H1 (cell line): ENCODE data around the gene PSORS1C1. TPM values are rescaled to one million over a fixed set of nuclear protein-coding genes. Genes with fewer than 3 reads are reported as not detected.

ENCODE experiments used
- CHD2 ChIP-seq: IDR thresholded peaks from 2 replicates; pipeline ENCODE4 v1.6.1; 2012; ENCODE audit warnings: low read length, improper control_type of control experiment
- CREB1 ChIP-seq: IDR thresholded peaks from 2 replicates; pipeline ENCODE4 v1.6.1; 2012; ENCODE audit warnings: inconsistent platforms
- EZH2 ChIP-seq: fragments of 200-600 bp; sonication (generic); IDR thresholded peaks from 2 replicates; pipeline ENCODE4 v1.7.1; 2012; ENCODE audit warnings: low read depth, mild to moderate bottlenecking, moderate library complexity, low read length, inconsistent platforms; ENCODE audit not compliant: severe bottlenecking
- JUN ChIP-seq: IDR thresholded peaks from 2 replicates; pipeline ENCODE4 v1.6.1; 2011; ENCODE audit warnings: low read depth, mild to moderate bottlenecking, improper control_type of control experiment, low read length
- NANOG ChIP-seq: IDR thresholded peaks from 2 replicates; pipeline ENCODE4 v1.6.1; 2011; ENCODE audit warnings: low read length, low read depth, mild to moderate bottlenecking, inconsistent platforms; ENCODE audit not compliant: insufficient read depth, poor library complexity, severe bottlenecking
- POLR2A ChIP-seq, 2 experiments: IDR thresholded peaks; 1 replicate in 1 of 2; 2 replicates in 1 of 2; pipeline ENCODE4 v1.6.1; 2011; ENCODE audit warnings: low read depth in 2 of 2, low read length in 2 of 2, mild to moderate bottlenecking in 2 of 2; ENCODE audit errors: control extremely low read depth in 1 of 2
- POLR2AphosphoS5 ChIP-seq: IDR thresholded peaks from 2 replicates; pipeline ENCODE4 v1.6.1; 2011; ENCODE audit warnings: low read depth, low read length
- RAD21 ChIP-seq, 2 experiments: IDR thresholded peaks in 1 of 2; conservative IDR thresholded peaks in 1 of 2; 2 replicates each; pipeline ENCODE4 v1.6.1; 2011; ENCODE audit warnings: low read depth in 2 of 2, low read length in 2 of 2, improper control_type of control experiment in 1 of 2, inconsistent platforms in 1 of 2, mild to moderate bottlenecking in 1 of 2, moderate library complexity in 1 of 2
- RXRA ChIP-seq: IDR thresholded peaks from 2 replicates; pipeline ENCODE4 v1.6.1; 2011; ENCODE audit warnings: low read depth, mild to moderate bottlenecking, low read length, moderate library complexity; ENCODE audit not compliant: insufficient read depth
- SRF ChIP-seq: IDR thresholded peaks from 2 replicates; pipeline ENCODE4 v1.6.1; 2011; ENCODE audit warnings: mild to moderate bottlenecking, low read depth, low read length, moderate library complexity
- TAF1 ChIP-seq: IDR thresholded peaks from 2 replicates; pipeline ENCODE4 v1.6.1; 2011; ENCODE audit warnings: mild to moderate bottlenecking, low read depth, low read length
- polyA plus RNA-seq, 7 experiments: library from polyadenylated mRNA; depleted of rRNA in 3 of 7; stranded (reverse) in 5 of 7; unstranded in 2 of 7; fragments of >200 nt in 5 of 7; fragments of 200-250 nt in 2 of 7; gene quantifications; 1 replicate in 5 of 7; 2 replicates in 1 of 7; 4 replicates in 1 of 7; pipeline versions ENCODE4 v1.2.1 to v1.2.3, GENCODE V29; 2011 to 2013; ENCODE audit warnings: missing spikeins in 2 of 7, mixed read lengths in 2 of 7
- total RNA-seq: library from RNA; stranded (reverse); fragmentation: NEBNext Ultra II Directional; extraction: Animal tissue kit (Norgen Biotek cat#: 25700); gene quantifications from 2 replicates; pipeline ENCODE4 v1.2.1, GENCODE V29; 2021
- TF ChIP-seq, protein P1 (sequence below): IDR thresholded peaks from 2 replicates; pipeline ENCODE4 v1.6.1; 2012; ENCODE audit warnings: low read length, inconsistent platforms

The PSORS1C1 gene
- total and polyA plus RNA-seq, 2 of the 8 experiments (the other 6 are each of a cell fraction or from before 2014, with no cell fraction given), result 0.12 to 0.52 TPM

GRCh38 chr6:31162463-31163165 is 48.0 kb downstream of the PSORS1C1 start (continued):
- TF ChIP-seq POLR2A (IDR thresholded peaks at IDR 0.05; ENCODE audit: control extremely low read depth in 1 of 2, low read depth in 2 of 2, low read length in 2 of 2) (peak; percentile 68 to 71), SRF (no peak), CHD2 (0 out of 2 replicates have a peak, but pooled peaks have one; percentile 15), CREB1 (0 out of 2 replicates have a peak, but pooled peaks have one; percentile 8), RAD21 (IDR thresholded peaks at IDR 0.05 in 1 of 2, conservative IDR thresholded peaks at IDR 0.05 in 1 of 2; ENCODE audit: low read depth in 2 of 2, low read length in 2 of 2) (peak; percentile 26 to 44; a peak in 3 of 4 replicates), POLR2AphosphoS5 (peak; percentile 83; the same call in 1 of the 2 replicates), EZH2 (no peak), JUN (no peak), NANOG (no peak), RXRA (no peak), TAF1 (no peak)
- TF ChIP-seq, protein P1, sequence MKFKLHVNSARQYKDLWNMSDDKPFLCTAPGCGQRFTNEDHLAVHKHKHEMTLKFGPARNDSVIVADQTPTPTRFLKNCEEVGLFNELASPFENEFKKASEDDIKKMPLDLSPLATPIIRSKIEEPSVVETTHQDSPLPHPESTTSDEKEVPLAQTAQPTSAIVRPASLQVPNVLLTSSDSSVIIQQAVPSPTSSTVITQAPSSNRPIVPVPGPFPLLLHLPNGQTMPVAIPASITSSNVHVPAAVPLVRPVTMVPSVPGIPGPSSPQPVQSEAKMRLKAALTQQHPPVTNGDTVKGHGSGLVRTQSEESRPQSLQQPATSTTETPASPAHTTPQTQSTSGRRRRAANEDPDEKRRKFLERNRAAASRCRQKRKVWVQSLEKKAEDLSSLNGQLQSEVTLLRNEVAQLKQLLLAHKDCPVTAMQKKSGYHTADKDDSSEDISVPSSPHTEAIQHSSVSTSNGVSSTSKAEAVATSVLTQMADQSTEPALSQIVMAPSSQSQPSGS, result peak; percentile 32; the same call in 1 of the 2 replicates
